ENCODE data around the gene LEPROT.

LEPROT gene

GRCh38 chr1:65412984-65413375 lies 7.5 kb upstream of the LEPROT start:
- no peak for DNase-seq

DNA sequence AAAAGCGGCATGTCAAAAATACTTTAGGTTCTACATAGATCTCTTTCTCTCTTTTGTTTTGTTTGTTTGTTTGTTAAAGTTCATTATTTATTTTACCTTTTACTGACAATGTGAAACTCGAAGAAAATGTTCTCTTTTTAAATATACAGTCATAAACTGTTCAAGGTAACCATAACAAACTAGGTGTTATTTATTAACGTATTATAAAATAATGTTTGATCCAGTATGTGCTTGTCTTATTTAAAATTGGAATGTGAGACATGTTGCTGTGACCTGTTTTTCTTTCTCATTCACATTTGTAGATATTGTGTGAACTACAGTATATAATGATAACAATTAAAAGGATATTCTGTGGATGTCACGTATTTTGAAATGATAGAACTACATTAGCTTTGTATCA lies 5.9 kb upstream of the LEPROT start:
- no peak for DNase-seq

DNA sequence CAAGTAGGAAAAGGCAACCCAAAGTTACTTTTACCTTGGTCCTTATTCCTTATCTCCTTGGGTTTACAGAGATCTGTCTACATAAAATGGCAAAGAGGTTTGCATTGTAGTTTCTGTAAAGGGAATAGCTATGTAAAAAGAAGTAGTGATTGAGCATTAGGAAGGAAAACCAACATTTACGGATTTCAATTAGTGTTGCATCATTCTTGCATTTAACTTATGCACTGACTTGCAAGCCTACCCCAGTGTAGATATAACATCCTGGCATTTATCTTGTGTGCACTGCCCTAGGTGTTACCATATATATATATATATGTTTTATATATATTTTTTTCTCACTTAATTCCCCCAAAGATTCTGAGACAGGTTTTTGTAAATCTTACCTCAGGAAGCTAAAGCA lies 3.7 kb upstream of the LEPROT start:
- no peak for DNase-seq

- no peak for DNase-seq
Observed at GRCh38 chr1:65417729-65418128, 2.7 kb upstream of the LEPROT start.

DNA sequence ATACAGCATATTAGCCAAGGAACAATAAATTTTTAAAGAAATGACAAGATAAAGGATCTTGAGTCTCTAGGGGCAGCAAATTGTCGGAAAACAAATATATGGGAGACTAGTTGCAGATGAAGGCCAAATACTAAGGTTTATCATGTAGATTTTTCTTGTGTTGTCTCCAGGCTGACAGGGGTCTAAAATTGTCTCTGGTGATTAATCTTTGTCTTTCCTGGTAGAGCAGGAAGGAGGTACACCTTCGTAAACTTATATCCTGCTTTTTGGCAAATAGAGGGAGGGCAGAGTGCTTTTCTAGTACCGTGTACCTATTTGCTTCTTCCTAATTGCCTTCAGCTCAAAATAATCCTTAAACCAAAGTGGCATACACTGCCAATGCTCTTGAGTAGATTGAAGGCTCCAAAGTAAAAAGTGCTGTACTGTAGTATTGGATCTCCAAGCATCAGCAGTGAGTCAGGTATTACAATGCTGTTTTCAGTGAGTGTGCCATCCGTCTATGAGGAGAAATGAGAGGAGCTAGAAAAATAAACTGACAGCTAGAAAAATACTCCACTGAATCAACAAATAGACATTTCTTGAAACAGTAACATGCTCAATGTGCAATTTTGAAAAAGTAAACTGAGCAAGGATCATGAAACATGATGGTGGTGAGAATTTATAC lies 1.8 kb upstream of the LEPROT start:
- no peak for DNase-seq

- DNase-seq = peak; percentile 95
Observed at GRCh38 chr1:65419681-65420589, 533 bp upstream of the LEPROT start.

DNA sequence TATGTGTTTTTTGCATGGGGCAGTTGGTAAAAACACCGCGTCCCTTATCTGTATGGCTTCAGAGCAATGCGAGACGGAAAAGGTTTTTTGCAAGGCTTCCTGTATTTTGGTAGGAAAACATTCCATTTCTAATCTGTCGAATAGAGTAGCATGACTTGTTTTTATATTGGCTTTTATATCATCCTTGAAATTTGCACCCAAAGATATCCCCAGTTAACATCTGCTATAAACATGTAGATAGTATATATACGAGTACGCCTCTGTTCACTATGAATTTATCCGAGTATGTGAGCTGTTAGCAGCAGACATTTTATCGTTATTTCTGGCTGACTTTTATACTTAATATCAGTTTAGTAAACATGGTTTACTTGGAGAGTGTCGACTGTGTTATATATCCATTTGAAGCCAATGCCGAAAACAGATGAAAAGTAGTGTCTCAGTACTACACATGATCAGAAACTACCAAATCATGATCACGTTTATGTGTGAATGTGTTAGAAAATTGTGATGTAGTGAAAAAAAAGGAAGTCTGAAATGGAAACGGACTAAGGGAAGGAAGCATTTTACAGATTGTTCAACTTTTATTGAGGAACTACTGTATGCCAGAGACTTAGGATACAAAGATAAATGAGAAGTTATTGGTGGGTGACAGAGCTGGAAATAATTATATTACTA lies 1.0 kb downstream of the LEPROT start:
- no peak for DNase-seq

GRCh38 chr1:65422241-65423203 lies 2.1 kb downstream of the LEPROT start:
- no peak for DNase-seq

GRCh38 chr1:65423884-65424572 lies 3.6 kb downstream of the LEPROT start:
- DNase-seq = no peak

DNA sequence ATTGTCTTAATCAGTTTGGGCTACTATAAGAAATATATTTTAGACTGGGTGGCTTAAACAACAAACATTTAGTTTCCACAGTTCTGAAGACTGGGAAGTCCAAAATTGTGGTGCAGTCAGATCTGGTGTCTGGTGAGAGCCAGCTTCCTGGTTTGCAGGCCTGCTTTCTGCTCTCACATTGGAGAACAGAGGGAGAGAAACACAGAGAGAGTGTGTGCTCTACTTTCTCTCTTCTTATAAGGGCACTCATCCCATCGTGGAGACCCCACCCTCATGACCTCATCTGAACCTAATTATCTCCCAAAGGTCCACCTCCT lies 4.1 kb downstream of the LEPROT start:
- no peak for DNase-seq

- DNase-seq = no peak
Observed at GRCh38 chr1:65425006-65425405, 4.5 kb downstream of the LEPROT start.

DNA sequence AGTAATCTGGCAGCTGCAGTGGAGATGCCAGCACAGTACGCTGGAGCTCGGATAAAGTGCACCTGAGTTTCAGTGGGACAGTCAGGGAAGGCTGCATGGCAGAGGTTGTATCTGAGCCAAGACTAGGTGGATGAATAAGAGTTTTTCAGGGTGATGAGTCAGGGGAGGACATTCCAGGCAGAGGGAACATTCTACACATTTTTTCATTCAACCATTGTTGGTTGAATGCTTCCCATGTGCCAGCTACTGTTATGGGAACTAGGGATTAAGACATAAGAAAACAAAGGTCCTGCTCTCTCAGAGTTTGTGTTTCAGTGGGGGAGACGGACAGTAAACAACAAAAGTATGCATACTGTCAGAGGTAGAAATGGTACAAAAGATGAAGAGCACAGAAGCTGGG lies 5.2 kb downstream of the LEPROT start:
- no peak for DNase-seq

DNA sequence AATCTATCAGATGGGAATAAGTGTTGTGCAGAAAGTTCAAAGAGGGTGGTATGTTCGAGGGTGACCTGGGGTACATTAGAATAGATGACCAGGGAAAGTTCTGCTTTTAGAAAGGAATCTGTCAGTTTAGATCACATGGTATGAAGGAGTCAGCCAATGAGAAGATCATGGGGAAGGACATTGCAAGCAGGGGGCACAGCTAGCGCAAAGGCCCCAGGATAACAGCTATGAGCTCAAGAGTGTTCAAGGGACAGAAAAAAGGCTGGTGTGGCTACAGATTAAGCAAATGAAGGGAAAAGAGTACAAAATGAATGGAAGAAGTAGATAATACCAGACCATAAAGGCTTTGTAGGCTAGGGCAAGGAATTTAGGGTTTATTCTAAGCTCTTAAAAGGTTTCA lies 8.6 kb downstream of the LEPROT start:
- DNase-seq = no peak

GRCh38 chr1:65429806-65430205 lies 9.3 kb downstream of the LEPROT start:
- DNase-seq = no peak

GRCh38 chr1:65431111-65431705 lies 10.7 kb downstream of the LEPROT start:
- DNase-seq = peak; percentile 30

DNA sequence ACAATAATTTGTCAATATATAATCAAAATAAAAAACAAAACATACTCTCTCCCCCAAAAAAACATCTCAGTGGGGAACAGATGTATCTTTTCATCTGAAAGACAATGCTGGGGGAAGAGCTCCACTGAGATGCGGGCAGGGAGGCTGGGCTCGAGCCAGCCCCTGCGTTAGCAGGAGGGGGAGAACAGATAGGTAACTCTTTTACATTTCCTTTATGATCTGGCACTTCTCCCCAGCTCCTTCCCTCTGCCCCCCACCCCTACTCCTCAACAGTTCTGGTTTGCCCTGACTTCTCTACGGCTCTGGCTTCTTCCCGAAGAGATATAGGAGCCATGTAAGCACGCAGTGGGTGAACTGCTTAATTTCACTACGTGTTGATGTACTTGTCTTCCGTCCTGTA lies 12.4 kb downstream of the LEPROT start:
- DNase-seq = no peak

- no peak for DNase-seq
Observed at GRCh38 chr1:65434255-65434654, 13.8 kb downstream of the LEPROT start.

- no peak for DNase-seq
Observed at GRCh38 chr1:65434760-65435159, 14.3 kb downstream of the LEPROT start.

DNA sequence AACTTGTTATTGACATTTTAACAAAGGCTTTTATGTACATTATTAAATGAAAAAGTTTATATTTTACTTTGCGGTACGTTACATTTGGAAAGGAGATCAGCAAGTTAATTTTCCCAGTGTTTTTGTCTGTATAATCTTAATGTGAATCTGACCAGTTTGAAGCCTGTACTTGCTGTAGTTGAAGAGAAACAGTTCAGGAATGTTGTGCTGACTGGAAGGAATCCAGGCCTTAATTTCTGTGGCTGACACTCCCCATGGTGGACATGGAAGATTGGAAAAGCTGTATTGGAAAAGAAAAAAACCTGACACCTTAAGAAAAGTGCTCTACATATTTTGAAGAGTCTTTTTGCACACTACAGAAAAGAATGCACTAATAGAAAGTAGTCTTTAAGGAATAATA lies 15.5 kb downstream of the LEPROT start:
- DNase-seq = no peak

DNA sequence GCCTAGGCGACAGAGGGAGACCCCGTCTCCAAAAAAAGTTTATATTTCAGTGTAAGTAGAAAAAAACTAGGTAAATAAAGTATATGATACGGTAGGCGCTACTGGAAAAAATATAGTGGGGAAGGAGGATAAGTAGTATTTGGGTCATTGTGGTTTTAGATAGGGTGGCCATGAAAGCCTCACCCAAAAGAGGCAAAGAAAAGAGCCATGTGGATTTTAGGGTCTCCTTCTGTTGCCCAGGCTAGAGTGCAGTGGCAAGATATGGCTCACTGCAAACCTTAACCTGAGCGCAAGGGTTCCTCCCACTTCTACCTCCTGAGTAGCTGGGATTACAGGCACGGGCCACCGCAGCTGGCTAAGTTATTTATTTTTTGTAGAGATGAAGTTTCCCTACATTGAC lies 17.1 kb downstream of the LEPROT start:
- DNase-seq = no peak

GRCh38 chr1:65440322-65440900 lies 19.9 kb downstream of the LEPROT start:
- no peak for DNase-seq
